ENCODE measurements around the gene RAB9B.
"Not testable (repeated sequence)": the region's sequence is repeated elsewhere in the genome, so short reads cannot be mapped to it uniquely, and the experiment has no call there.

RAB9B gene, protein sequence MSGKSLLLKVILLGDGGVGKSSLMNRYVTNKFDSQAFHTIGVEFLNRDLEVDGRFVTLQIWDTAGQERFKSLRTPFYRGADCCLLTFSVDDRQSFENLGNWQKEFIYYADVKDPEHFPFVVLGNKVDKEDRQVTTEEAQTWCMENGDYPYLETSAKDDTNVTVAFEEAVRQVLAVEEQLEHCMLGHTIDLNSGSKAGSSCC

DNA sequence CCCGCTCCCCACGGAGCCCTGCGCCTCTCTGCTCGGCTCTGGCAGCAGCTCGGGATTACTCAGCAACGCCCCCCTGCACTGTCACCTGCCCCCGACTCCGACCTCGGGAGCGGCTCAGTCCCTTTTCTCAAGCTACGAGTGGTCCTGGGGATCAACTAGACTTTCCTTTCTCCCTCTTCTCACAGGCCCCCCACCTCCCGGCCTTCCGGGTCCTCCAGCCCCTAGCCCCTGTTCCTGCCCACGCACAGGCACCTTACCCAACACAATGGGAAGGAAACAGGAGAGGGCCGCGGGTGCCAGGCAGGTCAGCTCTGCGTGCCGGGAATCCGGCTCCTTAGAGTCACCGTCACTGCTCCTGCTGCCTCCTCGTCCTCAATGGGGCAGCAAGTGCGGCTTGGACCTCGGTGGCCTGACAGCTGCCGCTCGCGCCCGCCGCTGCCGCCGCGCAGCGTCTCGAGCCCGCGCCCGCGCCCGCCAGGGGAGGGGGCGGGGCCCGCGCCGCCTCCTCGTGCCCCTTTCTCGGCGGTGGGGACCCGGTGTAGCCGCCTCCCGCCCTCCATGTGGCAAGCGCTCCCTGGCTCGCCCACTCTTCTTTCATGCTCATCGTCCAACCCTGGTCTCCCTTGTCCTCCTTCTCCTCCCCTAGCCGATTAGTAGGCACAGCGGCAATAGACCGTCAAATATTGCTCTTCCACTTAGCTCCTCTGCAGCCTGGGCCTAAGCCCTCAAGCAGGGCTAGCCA, at the start of gene RAB9B:
TSS of gene RAB9B (minus strand) at position 455 of the 742 bp plus-strand sequence. CDS start 6,473 bp downstream, outside the sequence.
- peak in 1 of 2 experiments; percentile 66 for DNase-seq

DNA sequence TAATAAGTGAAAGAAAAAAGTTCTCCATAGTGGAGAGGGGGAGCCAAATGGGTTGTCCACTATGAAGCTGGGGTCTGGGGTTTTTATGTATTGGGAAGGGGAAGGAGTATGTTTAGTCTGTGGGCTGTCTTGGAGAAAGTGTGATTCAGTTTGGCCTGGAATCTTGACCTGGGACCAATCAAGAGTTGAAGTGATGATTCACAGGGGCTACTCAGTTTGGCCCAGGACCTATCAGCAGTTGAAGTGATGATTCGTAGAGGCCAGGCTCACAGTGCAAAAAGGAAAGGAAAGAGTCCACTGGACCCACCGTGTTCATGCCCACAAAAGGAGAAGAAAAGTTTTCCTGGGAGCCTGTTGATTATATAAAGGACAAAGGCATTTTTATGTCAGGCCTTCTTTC, 47.3 kb upstream of the RAB9B start:
- no peak for DNase-seq

DNA sequence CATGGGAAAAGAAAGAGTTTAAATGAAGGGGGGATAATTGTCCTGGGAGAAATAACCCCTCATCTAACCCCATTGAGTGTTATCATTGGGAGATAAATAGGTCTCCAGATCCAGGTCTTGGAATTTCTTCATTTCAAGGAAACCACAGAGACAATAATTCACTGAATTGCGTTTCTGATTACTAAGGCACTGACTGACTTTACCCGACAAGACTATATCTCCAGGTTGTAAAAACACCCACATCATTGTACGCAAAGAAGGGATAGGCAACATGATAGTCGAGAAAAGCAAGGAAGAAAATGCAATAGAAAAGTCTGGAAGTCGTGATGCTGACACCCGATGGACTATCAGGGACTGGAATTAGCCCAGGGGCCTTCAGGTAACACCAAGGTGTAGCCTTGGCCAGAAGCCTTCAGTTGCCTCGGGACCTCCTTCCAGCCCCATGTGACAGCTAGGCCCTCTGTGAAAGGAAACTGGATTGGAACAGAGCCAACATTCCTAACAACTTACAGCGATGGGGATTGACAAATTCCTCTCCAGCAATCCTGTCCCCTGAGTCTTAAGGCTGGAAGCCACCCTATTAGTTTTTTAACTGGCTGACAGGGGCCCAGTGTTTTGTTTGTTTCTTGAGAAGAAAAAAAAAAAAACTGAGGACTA, 46.5 kb upstream of the RAB9B start:
- DNase-seq = no peak

DNA sequence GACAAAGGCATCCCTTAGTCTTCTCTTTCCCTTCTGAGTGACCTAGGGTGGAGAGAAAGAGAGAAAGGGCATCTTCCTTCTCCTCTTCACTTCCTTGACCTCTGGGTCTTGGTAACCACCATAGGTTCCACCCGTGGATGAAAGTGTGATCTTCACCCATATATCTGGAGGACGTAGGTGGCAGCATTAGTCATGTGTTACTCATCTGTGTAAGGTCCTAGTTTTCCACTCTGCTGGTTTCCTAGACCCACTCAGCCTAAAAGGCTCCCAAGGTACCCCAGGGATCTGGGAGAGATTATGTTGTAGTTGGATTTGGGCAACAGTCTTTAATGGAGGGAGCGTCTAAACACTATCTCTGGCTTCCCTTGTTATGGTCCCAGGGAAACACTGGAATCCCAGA, 45.5 kb upstream of the RAB9B start:
- no peak for DNase-seq

DNA sequence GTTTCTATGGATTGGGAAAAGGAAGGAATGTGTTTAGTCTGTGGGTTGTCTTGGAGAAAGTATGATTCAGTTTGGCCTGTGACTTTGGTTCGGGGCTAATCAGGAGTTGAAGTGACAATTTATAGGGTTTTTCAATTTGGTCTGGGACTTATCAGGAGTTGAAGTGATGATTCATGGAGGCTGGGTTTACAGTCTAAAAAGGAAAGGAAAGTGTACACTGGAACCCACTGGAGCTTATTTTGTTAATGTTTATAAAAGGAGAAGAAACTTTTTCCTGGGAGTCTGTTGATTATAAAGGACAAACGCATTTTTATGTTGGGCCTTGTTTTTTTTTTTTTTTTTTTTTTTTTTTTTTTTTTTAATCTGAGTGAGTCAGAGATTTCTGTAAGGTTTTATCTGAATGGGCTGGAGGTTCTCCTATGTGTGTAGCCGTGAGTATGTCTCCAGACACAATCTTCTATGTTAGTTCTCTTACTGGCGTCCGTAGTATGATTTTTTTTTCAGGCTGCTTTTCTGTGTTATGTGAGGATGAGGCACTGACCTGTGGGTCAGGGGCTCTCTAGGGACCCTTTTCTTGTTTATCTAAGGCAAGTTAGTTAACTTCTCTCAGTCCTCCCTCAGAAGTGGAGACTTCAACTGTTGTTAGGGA, 33.0 kb upstream of the RAB9B start:
- no peak for DNase-seq

DNA sequence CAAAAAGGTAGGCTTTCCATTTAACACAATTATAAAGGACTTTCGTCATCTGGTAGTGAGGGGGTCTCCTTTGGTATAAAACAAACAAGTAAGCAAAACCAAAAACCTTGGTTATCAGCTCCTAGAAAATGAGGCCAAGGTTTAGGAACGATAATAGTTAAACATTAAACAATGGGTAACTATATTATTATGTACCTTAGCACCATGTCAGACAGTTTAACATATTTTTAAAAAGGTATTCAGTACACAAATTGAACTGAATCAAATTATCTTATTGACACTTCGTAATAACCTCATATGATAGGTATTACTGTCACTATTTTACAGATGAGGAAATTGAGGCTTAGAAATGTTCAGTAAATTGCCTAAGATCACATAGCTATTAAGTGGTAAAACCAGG, 32.1 kb upstream of the RAB9B start:
- no peak for DNase-seq

DNA sequence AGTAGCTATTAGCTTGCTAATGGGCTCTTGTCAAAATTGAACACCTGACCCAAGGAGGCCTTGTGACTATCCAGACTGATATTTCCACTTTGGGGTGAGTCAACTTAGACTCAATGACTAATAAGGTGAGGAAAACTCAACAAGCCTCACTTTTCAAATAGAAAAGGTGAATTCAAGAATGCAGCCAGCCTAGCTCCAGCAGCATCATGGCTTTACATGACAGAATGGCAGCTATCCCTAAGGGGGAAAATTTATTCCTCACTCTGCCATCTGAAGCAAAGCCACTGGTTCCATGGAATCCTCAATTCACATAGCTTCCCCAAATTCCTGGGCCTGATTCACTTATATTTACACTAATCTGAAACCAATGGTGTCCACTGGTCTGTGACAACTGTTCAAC, 29.1 kb upstream of the RAB9B start:
- DNase-seq = no peak

DNA sequence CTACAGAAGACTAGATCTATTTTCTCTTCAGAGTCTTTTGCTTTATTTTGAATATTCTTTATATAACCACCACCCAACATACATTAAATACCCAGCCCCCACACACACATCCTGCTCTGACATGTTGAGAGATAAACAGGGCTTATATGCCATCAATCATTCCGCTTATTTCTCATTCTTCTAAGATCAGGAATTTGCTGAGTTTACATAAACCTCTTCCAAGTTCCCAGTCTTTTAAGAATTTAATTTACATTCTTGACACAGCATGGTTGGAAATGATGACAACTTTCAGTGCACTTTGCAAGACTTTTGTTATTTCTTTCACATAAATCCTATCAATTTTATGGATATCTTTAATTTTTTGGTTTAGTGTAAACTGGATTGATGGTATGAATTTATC, 17.5 kb upstream of the RAB9B start:
- no peak for DNase-seq

DNA sequence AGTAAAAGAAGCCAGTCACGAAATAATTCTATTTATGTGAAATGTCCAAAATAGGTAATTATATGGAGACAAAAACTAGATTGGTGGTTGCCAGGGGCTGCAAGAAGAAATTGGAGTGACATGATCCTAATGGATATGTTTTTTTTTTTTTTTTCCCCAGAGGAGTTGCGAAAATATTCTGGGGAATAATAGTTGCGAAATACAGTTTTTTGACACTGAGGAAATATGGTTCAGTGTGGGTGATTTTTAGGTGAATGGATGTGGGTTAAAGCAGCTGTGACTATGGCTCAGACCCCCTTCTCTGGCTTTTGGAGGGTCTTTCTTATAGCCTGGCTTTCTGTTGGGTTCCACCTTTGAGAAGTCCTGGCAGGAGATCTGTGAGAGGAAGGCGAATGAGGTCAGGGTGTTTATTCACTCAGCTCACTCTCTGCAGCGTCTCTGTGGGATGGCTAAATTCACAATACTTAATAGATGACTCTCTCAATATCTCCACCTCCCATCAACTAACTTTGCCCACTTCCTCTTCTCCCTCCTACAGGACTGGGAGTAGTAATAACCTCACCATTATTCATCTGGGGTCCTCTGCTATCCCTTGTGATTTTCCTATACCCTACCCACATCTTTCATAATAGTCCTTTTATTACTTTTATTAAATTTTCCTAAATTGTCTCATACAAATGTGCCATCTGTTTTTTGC, 15.3 kb upstream of the RAB9B start:
- DNase-seq = no peak

DNA sequence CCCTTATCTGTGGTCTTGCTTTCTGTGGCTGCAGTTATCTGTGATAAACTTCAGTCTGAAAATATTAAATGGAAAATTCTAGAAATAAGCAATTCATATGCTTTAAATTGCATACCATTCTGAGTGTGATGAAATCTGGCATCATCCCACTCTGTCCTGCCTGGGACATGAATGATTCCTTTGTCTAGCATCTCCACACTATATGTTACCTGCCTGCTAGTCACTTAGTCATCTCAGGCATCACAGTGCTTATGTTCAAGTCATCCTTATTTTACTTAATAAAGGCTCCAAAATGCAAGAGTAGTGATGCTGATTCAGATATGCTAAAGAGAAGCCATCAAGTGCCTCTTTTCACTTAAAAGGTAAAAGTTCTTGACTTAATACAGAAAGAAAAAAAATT, 14.3 kb upstream of the RAB9B start:
- DNase-seq = no peak

DNA sequence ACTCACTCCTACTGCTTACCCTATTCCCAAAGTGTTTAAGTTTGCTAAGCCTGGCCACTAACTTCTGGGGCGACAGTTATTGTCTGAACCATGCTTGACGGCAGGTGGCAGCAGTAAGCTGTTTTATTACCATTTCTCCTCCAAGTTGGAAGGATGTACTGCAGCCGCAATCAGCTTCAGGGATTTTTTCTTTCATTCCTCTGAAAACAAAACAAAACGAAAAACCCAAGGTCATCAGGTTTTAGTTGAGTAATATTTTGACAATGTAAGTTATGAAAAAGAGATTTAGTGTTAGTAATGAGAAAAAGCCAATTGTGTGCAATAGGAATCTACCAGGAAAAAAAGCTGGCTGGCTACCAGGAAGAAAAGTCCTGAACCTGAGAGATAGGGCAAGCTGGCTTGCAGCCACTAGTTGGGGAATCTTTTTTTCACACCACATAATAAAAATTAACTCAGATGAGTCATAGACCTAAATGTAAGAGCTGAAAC, 13.2 kb upstream of the RAB9B start:
- peak; percentile 59 to 66 for DNase-seq

DNA sequence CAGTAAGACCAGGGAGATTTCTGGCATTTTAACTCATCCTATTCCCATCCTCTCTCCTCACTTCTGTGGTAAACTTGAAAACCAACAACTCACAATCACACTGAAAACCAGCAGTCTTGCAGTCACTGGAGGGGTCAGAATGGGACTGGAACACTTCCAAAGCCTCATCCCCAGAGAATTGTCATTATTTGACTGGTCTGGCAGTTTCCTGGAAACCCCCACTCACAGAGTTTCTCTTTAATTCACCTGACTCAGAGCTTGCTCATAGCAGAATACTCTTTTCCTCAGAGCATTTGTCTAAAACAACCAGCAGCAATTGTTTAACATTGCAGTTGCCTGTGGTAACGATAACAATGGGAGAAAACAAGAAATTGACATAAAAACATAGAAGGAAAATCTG, 7.3 kb upstream of the RAB9B start:
- peak in 1 of 2 experiments; percentile 23 for DNase-seq

DNA sequence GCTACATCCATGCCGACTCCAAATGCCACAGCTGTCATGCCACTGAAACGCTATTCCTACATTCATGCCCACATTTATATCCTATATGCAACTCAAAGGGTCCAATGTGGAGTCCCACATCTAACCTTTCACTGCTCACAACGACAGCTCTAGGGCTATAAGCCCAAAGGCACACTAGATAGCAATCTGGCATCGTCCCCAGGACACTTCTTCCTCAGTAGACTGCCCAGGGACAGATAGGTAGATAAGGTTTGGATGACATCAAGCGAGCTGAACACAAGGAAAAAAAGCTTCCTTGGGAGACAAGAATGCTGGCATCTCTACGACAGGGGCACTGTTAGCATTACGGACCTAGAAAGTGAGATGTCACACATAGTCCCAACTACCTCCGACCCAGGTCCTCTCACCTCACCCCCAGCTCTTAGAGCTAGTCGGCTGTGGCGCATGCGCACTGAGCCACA, 685 bp downstream of the RAB9B start:
- DNase-seq = peak in 1 of 2 experiments; percentile 69

DNA sequence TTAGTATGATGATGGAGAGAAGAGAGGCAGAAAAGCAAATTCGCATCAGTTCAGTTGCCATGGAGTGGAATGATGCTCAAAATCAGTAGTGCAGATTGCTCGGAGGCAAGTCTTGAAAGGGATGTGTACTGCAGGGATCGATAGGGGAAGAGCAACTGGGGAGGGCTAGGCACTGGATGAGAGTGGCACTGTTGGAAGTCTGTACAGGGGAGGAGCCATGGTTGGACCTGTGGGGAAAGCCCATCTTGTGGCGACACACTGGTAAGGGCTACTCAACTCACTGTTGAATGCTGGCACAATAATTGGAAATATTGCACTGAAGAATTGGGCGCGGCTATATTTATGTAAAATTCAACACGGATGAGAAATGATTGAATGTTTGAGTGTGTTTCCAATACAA, 1.2 kb downstream of the RAB9B start:
- DNase-seq = no peak

DNA sequence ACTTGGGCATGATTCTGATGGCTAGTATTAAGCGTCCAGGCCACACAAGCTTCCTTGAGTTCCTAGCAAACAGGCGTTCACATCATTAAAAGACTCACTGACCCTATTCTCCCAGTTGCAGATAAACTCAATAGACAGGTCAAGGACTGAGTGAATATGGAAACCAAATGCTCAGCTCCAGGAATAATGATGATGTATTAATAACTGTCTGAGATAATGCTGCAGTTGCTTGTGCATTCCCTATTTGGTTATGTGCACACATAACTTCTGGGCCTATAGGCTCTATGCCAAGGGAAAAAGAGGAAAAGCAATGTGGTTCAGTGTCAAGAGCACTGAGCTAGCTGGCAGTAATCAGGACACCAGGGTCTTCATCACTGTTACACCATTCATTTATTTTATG, 3.5 kb downstream of the RAB9B start:
- DNase-seq = no peak

DNA sequence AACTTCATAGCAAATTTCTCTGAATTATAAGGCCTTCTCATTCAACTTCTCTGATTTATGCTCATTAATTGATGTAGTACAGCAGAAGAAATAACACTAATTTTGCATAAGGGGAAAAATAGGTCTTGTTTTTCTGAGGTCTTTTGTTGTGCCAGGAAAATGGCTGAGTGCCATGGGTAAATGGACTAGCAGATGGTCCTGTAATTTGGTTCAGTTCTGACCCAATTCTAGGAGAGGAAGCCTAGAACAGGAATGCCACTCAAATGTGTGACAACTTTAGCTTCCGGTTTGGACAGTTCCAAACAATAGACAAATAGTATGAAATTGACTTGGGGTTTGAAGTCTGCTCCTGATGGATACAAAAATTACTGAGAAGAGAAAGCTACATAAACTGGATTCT, 6.2 kb downstream of the RAB9B start:
- no peak for DNase-seq

DNA sequence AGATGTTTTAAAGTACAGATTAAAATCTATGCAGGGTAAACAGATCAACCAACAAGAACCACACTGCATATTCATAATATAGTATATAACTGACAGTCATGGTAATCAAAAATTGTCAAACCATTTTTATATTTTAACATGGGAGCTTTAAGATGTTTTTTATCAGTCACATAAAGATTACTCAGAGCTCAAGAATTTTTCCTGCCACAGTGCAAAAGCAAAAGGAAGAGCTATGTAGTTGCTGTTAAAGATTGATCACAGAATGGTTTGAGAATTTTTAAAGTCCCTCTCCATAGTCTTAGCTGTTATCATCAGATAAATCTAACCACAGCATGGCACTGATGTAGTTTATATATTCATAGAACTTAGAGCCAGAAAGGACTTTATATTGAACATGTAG, 8.5 kb downstream of the RAB9B start:
- no peak for DNase-seq

DNA sequence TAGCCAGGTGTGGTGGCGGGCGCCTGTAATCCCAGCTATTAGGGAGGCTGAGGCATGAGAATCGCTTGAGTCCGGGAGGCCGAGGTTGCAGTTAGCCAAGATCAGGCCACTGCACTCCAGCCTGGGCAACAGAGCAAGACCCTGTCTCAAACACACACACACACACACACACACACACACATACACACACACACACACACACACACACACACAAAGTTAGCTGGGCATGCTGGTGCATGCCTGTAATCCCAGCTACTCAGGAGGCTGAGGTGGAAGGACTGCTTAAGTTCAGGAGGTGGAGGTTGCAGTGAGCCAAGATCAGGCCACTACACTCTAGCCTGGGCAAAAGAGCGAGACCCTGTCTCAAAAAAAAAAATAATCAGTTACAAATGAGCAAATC, 11.3 kb downstream of the RAB9B start:
- DNase-seq = not testable (repeated sequence)

DNA sequence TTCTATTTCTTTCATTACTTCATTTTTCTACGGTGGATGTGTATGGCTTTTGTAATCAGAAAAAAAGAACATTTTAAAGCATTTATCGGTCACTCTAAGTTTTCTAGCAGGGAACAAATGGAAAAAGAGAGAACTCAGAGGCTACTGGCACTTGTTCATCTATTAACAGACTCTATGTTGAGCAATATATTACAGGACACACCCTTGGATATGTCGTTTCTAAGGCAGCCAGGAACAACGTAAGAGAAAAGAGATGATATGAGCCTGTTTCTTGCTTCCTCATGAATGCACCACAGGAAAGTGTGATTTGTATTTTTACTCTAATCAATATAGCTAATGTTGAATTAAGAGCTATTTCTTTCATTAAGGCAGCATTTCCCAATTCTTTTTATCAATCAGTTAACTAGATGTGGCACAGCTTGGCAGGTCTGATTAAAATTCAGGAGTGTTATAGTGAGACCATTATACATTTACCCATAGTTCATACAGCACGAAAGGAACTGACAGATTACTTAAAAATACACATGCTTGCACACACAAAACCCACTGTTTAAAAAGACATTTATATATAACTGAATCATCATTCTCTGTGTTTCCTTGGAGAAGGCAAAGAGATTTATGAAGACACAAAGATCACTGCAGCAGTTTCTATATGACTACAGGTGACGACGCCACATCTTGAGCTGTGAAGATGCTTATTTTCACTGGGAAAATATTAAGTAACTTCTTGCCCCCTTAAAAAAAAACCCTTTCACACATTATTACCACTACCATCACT, 13.0 kb downstream of the RAB9B start:
- no peak for DNase-seq

DNA sequence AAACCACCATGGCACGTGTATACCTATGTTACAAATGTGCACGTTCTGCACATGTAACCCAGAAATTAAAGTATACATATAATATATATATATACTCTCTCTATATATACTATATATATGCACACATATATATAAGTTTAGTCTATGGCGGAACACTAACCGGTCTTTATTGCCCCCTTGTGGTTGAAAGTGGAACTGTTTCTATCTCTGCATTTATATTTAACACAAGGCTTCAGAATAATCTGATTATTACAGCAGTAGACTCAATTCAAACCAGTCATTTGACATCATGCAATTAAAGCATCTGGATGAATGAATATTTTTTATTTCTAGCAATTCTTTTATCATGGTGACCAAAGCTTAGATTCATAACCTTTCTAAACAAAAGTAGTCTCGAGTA, 14.6 kb downstream of the RAB9B start:
- DNase-seq = no peak

DNA sequence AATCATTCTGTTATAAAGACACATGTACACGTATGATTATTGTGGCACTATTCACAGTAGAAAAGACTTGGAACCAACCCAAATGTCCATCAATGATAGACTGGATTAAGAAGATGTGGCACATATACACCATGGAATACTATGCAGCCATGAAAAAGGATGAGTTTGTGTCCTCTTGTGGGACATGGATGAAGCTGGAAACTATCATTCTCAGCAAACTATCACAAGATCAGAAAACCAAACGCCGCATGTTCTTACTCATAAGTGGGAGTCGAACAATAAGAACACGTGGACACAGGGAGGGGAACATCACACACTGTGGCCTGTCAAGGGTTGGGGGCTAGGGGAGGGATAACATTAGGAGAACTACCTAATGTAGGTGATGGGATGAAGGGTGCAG, 15.0 kb downstream of the RAB9B start:
- DNase-seq = not testable (repeated sequence)

DNA sequence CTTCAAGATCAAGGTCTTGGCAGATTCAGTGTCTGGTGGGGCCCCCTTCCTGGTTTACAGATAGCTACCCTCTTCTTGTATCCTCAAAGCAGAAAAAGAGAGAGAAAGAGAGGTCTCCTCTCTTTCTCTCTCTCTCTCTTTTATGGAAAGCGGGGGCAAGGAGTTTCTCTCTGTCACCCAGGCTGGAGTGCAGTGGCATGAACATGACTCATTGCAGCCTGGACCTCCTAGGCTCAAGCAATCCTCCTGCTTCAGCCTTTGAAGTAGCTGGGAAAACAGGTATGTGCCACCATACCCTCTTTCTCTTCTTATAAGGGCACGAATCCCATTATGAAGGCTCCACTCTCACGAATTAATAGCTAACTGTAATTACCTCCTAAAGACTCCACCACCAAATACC, 20.2 kb downstream of the RAB9B start:
- no peak for DNase-seq
